GM23338 (cell line): ENCODE results near the gene HOXC9.

ENCODE experiments used
- CREB1 ChIP-seq: fragments of 250-450 bp; sonication (Bioruptor Pico); IDR thresholded peaks from 2 replicates; pipeline ENCODE4 v1.5.0; 2020; ENCODE audit warnings: low read depth, mild to moderate bottlenecking, moderate library complexity
- POLR2AphosphoS5 ChIP-seq: IDR thresholded peaks from 2 replicates; pipeline ENCODE4 v1.6.1; 2016; ENCODE audit warnings: antibody characterized with exemption, low read depth

- no peak for TF ChIP-seq POLR2AphosphoS5
- TF ChIP-seq CREB1, result no peak
These were observed 35.8 kb downstream of the HOXC9 start for GRCh38 chr12:54035568-54036264.
